ENCODE results near the gene PRICKLE2. TPM values are rescaled to one million over a fixed set of nuclear protein-coding genes. Genes with fewer than 3 reads are reported as not detected.
A peak's percentile ranks its signal among the peaks of the same experiment; 100 is the strongest.

Gene PRICKLE2
- total RNA-seq, 1 donor from 2014 or later = 84.4 TPM

DNA sequence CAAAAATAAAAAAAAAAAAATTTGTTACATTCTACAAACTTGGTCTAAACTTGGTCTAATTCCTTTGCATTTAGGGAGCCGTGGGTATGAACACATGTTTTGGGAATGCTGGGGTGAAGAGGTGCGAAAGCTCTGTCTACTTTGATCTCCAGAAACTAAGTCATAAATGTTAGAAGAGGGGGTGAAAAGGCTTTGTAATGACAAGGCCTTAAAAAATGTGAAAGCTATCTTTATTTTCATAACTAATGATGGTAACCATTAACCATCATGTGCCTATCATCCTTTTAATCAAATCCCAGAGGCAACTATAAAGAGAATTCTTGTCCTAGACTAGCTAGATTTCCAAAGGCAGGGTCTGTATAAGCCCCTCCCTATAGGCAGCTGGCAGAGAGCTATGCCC lies 60.9 kb downstream of the PRICKLE2 start:
- FAIRE-seq = no peak
- TF ChIP-seq, protein P1, sequence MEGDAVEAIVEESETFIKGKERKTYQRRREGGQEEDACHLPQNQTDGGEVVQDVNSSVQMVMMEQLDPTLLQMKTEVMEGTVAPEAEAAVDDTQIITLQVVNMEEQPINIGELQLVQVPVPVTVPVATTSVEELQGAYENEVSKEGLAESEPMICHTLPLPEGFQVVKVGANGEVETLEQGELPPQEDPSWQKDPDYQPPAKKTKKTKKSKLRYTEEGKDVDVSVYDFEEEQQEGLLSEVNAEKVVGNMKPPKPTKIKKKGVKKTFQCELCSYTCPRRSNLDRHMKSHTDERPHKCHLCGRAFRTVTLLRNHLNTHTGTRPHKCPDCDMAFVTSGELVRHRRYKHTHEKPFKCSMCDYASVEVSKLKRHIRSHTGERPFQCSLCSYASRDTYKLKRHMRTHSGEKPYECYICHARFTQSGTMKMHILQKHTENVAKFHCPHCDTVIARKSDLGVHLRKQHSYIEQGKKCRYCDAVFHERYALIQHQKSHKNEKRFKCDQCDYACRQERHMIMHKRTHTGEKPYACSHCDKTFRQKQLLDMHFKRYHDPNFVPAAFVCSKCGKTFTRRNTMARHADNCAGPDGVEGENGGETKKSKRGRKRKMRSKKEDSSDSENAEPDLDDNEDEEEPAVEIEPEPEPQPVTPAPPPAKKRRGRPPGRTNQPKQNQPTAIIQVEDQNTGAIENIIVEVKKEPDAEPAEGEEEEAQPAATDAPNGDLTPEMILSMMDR (IDR thresholded peaks at IDR 0.05; ENCODE audit: insufficient read depth, low read depth, low read length) = no peak
- TF ChIP-seq EZH2 (IDR thresholded peaks at IDR 0.05; ENCODE audit: insufficient read depth, low read length) = no peak
- peak overlapping the region; percentile 64 for H3K9ac ChIP-seq (ENCODE audit: low read length)

DNA sequence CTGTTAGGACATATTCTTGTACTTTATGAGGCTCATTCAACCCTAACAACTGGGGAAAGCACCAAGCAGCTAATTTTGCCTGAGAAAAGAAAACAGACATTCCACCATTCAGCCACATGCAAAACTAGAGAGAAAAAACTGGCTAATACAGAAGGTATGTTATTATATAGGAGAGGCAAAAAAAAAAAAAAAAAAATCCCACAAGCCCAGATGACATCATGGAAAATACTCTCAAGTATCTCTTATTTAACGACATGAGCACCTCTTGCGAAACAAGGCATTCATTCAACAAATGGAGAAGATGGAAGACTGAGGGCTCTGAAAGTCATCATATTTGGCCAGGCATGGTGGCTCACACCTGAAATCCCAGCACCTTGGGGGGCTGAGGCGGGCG lies 61.5 kb downstream of the PRICKLE2 start:
- H3K79me2 ChIP-seq (ENCODE audit: insufficient read depth, low read length) = peaks cover 53% of the 10 kb centered on the region
- Mint-ChIP-seq H3K4me3 (ENCODE audit: unreplicated experiment) (no peak overlapping the region), H3K9me3 (ENCODE audit: unreplicated experiment) (no peaks in the 10 kb centered on the region), H3K4me1 (ENCODE audit: low read depth, unreplicated experiment) (peaks cover 38% of the 10 kb centered on the region), H3K27ac (ENCODE audit: unreplicated experiment) (peak overlapping the region; percentile 85), H3K27me3 (ENCODE audit: low read depth, unreplicated experiment) (no peaks in the 10 kb centered on the region), H3K36me3 (ENCODE audit: low read depth, unreplicated experiment) (peaks cover 50% of the 10 kb centered on the region)
- H3K4me3 ChIP-seq (ENCODE audit: insufficient read depth, low read depth, low read length) = no peak overlapping the region
- H3K36me3 ChIP-seq (ENCODE audit: insufficient read depth, low read length) = peaks cover 27% of the 10 kb centered on the region
- no peak overlapping the region for H2AFZ ChIP-seq (ENCODE audit: low read depth, low read length)
- H3K27me3 ChIP-seq (ENCODE audit: insufficient read depth, low read length) = no peaks in the 10 kb centered on the region
- peak overlapping the region; percentile 64 for H3K9ac ChIP-seq (ENCODE audit: low read length)
- FAIRE-seq = peak; percentile 68
- peak overlapping the region; percentile 36 for H3K4me2 ChIP-seq (ENCODE audit: low read length)
- TF ChIP-seq, protein P1 (IDR thresholded peaks at IDR 0.05; ENCODE audit: insufficient read depth, low read depth, low read length) = no peak
- no peak for TF ChIP-seq EZH2 (IDR thresholded peaks at IDR 0.05; ENCODE audit: insufficient read depth, low read length)
- H3K9me3 ChIP-seq (ENCODE audit: insufficient read depth, low read depth, low read length) = no peaks in the 10 kb centered on the region
- DNase-seq (ENCODE audit: low read depth) = peak; percentile 89
- no peaks in the 10 kb centered on the region for H4K20me1 ChIP-seq (ENCODE audit: insufficient read depth, low read length)
- peaks cover 23% of the 10 kb centered on the region for H3K4me1 ChIP-seq (ENCODE audit: insufficient read depth, low read length)
- H3K27ac ChIP-seq (ENCODE audit: low read depth, low read length) = peak overlapping the region; percentile 70

More for the DNA sequence above, 60.9 kb downstream of the PRICKLE2 start:
- H3K27me3 ChIP-seq (ENCODE audit: insufficient read depth, low read length) = no peaks in the 10 kb centered on the region
- Mint-ChIP-seq H3K27me3 (ENCODE audit: low read depth, unreplicated experiment) (no peaks in the 10 kb centered on the region), H3K27ac (ENCODE audit: unreplicated experiment) (peak overlapping the region; percentile 62), H3K4me1 (ENCODE audit: low read depth, unreplicated experiment) (peaks cover 37% of the 10 kb centered on the region), H3K9me3 (ENCODE audit: unreplicated experiment) (no peaks in the 10 kb centered on the region), H3K36me3 (ENCODE audit: low read depth, unreplicated experiment) (peaks cover 44% of the 10 kb centered on the region), H3K4me3 (ENCODE audit: unreplicated experiment) (no peak overlapping the region)
- H3K4me3 ChIP-seq (ENCODE audit: insufficient read depth, low read depth, low read length) = no peak overlapping the region
- no peak overlapping the region for H3K4me2 ChIP-seq (ENCODE audit: low read length)
- no peak for DNase-seq (ENCODE audit: low read depth)
- H3K27ac ChIP-seq (ENCODE audit: low read depth, low read length) = peak overlapping the region; percentile 70
- peaks cover 59% of the 10 kb centered on the region for H3K79me2 ChIP-seq (ENCODE audit: insufficient read depth, low read length)
- peaks cover 23% of the 10 kb centered on the region for H3K4me1 ChIP-seq (ENCODE audit: insufficient read depth, low read length)
- no peaks in the 10 kb centered on the region for H4K20me1 ChIP-seq (ENCODE audit: insufficient read depth, low read length)
- H2AFZ ChIP-seq (ENCODE audit: low read depth, low read length) = no peak overlapping the region
- no peaks in the 10 kb centered on the region for H3K9me3 ChIP-seq (ENCODE audit: insufficient read depth, low read depth, low read length)
- peaks cover 24% of the 10 kb centered on the region for H3K36me3 ChIP-seq (ENCODE audit: insufficient read depth, low read length)

DNA sequence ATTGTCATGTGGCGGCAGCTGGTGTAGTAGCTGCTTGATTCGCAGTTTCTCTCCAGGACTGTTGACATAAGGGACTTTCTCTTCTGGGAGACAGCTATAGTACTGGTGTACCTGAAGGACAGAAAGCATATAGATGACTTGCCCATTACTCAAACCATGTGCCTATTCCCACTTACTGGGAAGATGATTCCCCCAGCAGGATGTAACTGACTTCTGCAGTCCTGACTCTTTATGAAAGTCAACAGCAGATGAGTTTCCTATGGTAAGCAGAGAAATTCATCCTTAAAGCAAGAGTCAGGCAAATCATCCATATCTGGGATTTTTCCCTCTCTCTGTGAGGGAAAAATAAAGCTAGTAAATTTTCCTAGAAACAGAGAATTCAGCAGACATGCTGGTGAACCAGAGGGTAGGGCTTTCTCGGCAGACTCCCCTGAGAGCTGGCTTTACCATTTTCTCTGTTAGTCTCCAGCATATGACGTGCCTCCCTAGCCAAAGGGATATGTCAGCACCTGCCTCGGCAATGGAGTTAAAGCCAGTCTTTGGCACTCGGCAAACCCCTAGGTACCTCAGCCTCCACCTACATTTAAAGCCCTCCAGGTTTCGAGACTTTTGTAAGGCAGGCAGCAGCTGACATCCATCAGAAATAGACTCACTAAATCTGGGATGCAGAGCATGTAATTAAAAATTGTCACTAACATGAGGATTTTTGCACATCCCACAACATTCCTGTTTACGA lies 62.1 kb downstream of the PRICKLE2 start:
- Mint-ChIP-seq H3K9me3 (ENCODE audit: unreplicated experiment) (no peaks in the 10 kb centered on the region), H3K36me3 (ENCODE audit: low read depth, unreplicated experiment) (peaks cover 53% of the 10 kb centered on the region), H3K4me3 (ENCODE audit: unreplicated experiment) (no peak overlapping the region), H3K27ac (ENCODE audit: unreplicated experiment) (peak overlapping the region; percentile 85), H3K4me1 (ENCODE audit: low read depth, unreplicated experiment) (peaks cover 38% of the 10 kb centered on the region), H3K27me3 (ENCODE audit: low read depth, unreplicated experiment) (no peaks in the 10 kb centered on the region)
- Histone ChIP-seq H3K27me3 (ENCODE audit: insufficient read depth, low read length) (no peaks in the 10 kb centered on the region), H3K4me2 (ENCODE audit: low read length) (peak overlapping the region; percentile 36), H4K20me1 (ENCODE audit: insufficient read depth, low read length) (no peaks in the 10 kb centered on the region), H3K9me3 (ENCODE audit: insufficient read depth, low read depth, low read length) (no peaks in the 10 kb centered on the region), H3K27ac (ENCODE audit: low read depth, low read length) (peak overlapping the region; percentile 70), H2AFZ (ENCODE audit: low read depth, low read length) (no peak overlapping the region), H3K9ac (ENCODE audit: low read length) (peak overlapping the region; percentile 64), H3K4me3 (ENCODE audit: insufficient read depth, low read depth, low read length) (no peak overlapping the region), H3K4me1 (ENCODE audit: insufficient read depth, low read length) (peaks cover 29% of the 10 kb centered on the region), H3K79me2 (ENCODE audit: insufficient read depth, low read length) (peaks cover 48% of the 10 kb centered on the region), H3K36me3 (ENCODE audit: insufficient read depth, low read length) (peaks cover 27% of the 10 kb centered on the region)
- TF ChIP-seq, protein P1 (IDR thresholded peaks at IDR 0.05; ENCODE audit: insufficient read depth, low read depth, low read length) = no peak
- TF ChIP-seq EZH2 (IDR thresholded peaks at IDR 0.05; ENCODE audit: insufficient read depth, low read length) = no peak
- no peak for DNase-seq (ENCODE audit: low read depth)
- FAIRE-seq = no peak
